SHP77 treated with DMSO at 0.1 percent for 48 hours (cell line): ENCODE measurements around the gene TNRC6B.
"Not testable (repeated sequence)": the region's sequence is repeated elsewhere in the genome, so short reads cannot be mapped to it uniquely, and the experiment has no call there.

Experiments
- DNase-seq: peaks from one replicate; lab custom pipeline; 2025; lab: John Stamatoyannopoulos, UW

The TNRC6B gene

DNA sequence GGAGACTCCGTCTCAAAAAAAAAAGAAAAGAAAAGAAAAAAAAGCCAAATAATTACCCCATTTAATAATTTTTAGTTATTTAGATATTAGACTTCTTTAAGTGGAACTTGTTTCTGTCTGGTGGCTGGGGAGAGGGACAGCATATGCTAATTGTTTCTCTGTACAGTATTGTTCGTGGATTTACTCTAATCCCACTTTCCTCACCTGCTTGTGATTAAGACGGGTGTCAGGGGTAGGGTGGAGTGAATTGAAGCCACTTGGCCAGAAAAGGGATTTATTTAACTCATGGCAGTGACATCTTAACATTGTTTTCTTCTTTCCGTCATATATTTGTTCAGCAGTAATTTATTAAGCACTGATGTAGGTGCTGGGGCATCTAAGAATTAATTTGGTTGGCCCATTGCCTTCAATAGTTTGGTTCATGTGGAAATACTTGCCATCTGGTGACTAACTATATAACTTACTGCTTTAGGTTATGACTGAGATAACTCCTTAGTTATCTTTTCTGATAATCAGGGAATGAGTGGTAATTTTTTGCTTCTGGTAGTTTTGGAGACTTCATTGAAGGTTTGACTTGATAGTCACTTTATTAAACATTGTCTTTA is 4.6 kb downstream of the TNRC6B start:
- DNase-seq = no peak

DNA sequence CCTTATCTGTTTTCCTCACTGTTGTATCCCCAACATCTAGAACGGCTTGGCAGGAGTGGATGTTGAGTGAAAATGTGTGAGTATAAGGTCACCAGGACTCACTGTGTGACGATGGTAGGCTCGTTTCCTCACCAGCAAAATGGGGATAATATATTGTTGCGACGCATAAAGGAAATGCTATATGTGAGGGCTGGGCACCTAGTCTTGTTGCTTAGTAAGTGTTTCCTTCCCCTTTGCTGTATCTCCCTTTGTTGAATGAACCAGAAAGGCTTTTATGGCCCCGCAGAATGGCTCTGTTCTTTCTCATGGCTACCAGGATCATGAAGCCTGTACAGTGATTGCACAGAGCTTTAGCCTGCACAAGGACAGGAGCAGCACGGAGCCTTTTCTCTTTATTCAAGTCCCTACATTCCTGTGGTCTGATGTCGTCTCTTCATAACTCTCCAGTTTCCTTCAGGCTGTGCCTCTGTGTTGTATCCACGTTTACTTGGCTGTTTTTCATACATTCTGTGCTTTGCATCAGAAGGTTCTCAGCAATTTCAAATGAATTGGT is 5.4 kb downstream of the TNRC6B start:
- no peak for DNase-seq

DNA sequence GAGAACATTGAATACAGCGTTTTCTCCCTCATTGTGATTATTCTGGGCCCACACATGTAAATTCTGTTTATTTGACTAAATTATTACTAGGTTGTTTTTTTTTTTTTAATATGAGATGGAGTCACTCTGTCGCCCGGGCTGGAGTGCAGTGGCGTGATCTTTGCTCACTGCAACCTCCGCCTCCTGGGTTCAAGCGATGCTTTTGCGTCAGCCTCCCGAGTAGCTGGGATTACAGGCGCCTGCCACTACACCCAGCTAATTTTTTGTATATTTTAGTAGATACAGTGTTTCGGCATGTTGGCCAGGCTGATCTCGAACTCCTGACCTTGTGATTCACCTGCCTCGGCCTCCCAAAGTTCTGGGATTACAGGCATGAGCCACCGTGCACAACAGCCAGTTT is 5.9 kb downstream of the TNRC6B start:
- not testable (repeated sequence) for DNase-seq

DNA sequence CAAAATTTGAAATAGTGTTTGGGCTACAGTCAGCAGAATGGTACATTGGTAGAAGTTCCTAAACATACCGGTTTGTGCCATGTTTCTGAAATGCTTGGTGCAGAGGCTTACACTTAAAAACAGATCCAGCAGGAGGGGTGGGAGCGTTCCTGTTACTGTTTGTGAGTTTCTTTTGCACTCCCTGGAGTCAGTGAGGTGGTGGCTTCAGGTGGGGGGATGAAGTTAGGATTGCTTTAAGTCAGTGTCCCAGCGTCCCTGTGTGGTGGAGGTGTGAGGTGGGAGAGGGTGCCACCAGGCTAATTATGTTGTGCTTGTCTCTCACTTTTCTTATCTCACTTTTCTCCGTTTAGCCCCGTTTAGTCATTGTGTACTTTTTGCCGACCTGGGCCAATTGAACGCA is 9.7 kb downstream of the TNRC6B start:
- DNase-seq = no peak

DNA sequence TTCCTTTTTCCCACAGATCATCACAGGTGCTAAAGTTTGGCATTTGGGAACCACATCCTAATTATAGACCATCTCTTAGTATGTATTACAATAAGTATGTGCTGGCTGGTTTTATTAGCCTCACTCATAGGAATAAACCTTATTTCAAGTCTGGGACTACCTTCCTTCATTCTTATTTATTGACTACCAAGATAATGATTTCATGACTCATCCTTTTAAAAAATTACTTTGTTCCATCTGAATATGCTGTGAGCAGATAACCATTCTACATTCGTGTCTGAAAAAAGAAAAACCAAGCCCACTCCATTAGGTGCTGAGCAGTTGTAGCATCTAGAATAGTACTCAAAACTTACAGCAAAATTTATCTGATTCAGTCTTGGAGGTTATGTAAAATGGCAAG is 12.3 kb downstream of the TNRC6B start:
- no peak for DNase-seq

DNA sequence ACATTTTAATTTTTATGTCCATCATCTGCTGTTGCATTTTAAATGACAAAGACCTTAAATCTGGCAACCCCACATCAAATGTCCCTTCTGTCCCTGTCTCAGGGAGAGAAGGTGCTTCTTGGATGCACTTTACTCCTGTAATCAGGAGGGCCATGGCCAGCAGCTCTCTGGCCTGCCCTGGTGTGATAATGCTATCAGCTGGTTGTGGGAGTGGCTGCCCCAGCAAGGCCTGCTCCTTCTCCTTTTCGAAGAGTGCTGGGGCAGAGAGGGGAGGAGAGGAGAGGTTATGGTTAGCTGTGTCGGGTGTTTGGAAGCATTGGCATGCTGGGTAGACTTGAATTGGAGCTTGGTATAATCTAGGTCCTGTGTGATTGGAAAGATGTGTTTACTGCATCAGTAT is 12.8 kb downstream of the TNRC6B start:
- no peak for DNase-seq

DNA sequence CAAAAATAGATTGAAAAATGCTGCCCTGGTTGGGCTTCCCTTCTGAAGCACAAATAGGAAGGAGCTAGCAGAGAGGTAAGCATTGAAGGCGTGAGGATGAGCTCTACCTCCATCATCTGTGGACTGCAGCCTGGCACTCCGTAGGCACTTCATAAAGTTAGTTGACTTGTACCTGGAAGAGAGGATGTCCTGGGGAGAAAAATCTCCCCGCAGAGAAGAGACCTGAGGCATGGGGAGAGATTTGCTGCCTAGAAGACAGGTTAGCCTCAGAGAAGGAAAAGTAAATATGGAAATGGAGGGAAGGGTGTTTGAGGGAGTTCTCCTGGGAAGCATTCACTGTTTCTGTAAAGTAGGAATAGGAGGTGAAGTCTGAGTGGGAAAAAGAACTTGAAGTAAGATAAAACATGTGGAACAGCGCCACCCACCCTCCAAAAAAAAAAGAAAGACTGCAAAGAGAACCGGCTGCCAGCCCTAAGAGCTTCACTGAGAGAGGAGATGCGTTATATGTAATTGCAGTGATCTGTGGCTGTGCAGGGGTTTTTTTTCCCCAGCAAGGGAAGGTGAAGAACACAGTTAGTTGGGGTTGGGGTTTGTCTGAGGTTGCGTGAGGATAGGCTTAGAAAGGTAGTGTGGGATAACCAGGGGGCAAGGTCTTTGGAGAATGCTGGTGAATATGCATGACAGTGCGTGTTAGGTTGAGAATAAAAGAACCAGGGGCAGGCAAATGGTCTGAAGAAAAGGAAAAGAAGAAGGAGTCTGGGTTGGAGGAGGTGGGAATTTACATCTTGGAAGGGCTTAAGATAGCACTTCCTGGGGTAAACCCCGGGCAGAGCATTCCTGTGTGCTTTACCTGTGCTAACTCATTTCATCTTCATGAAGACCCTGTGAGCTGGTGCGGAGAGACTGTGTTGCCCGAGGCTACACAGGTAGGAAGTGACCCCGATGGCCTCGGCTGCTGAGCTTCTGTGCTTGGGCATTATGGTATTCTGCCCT is 16.0 kb downstream of the TNRC6B start:
- DNase-seq = no peak

DNA sequence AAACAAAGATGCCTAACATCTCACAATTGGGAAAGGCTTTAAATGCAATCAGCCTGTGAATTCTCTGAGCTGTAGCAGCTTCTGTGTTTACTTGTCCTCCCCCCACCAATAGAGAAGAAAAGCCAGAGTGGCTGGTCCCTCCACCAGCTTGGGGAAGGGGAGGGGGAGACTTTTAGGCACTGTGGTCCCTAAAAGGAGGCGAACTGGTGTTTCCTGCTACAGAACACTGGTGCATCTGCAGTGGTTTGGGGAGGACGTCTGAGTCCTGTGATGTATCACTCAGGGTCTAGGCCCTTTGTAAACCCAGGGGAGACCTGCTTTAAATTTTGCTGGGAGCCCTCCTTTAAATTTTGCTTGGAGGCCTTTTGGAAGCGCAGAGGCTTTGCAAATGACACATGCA is 16.9 kb downstream of the TNRC6B start:
- no peak for DNase-seq

DNA sequence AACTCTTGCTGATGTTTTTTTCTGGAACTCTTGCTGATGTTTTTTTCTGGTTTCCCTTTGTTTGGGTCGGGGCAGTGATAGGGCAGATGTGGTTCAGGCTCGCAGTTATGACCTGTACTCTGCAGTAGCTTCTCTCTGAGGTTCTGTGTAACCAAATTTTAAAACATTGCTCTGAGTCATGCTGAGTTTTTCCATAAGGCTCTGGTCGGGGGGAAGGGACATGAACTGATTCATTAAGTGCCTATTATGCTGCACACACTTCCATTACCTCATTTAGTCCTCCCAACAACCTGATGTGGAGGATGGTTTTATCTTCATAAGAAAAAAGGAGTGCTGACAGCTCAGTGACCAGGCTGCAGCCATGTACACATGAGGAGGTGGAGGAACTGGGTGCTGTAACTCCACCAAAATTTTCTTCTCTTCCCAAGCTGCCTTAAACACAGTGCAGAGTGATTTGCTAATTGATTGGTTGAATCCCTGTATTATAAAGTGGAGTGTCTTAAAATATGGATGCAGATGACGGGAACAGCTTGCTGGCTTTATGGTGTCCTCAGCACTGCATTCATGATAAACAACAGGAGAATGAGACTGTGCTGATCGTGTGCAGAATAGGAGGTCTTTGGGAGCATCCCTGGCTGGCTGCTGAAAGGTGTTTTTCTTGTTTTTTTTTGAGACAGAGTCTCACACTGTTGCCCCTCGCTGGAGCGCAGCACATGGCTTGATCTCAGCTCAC is 19.1 kb downstream of the TNRC6B start:
- DNase-seq = no peak

DNA sequence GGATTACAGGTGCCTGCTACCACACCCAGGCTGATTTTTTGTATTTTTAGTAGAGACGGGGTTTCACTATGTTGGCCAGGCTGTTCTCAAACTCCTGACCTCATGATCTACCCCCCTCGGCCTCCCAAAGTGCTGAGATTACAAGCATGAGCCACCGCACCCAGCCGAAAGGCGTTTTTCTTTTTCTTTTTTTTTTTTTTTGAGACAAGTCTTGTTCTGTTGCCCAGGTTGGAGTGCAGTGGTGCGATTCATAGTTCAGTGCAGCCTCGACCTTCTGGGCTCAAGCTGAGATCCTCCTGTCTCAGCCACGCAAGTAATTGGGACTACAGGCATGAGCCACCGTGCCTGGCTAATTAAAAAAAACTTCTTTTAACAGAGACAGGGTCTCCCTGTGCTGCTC is 19.7 kb downstream of the TNRC6B start:
- DNase-seq = not testable (repeated sequence)

DNA sequence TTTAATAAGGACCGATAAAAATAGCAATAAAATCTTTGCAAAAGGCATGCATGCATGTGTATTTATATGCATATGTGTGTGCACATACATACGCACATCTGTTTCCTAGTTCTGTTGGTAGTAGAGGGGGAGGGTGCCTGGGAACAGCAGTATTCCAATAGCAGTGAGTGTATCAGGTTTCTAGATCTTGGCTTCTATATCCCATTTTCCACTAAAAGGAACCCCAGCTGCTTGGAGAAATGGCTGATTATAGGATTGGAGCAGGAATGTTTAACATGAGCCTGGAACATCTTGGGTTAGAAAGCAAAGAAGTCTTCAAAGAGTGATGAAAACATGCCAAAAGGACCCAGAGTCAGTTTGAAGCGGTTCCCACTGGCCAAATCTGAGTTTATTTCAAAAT is 21.0 kb downstream of the TNRC6B start:
- DNase-seq = no peak

DNA sequence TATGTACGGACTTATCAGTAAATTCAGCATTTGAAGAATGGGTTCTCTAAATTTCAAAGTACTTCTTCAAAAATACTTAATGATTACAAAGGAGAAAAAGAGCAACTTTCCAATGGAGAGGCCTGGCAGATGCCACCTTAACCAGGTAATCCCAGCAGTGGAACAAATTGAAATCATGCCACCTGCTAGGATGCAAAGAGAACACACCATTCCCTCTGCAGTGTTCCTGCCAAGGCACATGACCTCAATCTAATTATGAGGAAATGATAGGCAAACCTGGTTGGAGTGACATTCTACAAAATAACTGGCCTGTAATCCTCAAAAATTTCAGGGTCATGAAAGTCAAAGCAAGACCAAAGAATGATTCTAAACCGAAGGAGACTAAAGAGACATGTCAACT is 21.5 kb downstream of the TNRC6B start:
- DNase-seq = no peak

DNA sequence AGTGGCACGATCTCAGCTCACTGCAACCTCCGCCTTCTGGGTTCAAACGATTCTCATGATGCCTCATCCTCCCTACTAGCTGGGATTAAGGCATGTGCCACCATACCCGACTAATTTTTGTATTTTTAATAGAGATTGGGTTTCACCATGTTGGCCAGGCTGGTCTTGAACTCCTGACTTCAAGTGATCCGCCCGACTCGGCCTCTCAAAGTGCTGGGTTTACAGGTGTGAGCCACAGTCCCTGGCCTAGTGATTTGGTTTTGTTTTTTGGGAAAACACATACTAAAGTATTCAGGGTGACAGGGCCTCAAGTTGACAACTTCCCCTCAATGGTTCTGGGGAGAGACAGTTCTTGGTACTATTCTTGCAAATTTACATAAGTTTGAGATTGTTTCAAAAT is 22.1 kb downstream of the TNRC6B start:
- no peak for DNase-seq

DNA sequence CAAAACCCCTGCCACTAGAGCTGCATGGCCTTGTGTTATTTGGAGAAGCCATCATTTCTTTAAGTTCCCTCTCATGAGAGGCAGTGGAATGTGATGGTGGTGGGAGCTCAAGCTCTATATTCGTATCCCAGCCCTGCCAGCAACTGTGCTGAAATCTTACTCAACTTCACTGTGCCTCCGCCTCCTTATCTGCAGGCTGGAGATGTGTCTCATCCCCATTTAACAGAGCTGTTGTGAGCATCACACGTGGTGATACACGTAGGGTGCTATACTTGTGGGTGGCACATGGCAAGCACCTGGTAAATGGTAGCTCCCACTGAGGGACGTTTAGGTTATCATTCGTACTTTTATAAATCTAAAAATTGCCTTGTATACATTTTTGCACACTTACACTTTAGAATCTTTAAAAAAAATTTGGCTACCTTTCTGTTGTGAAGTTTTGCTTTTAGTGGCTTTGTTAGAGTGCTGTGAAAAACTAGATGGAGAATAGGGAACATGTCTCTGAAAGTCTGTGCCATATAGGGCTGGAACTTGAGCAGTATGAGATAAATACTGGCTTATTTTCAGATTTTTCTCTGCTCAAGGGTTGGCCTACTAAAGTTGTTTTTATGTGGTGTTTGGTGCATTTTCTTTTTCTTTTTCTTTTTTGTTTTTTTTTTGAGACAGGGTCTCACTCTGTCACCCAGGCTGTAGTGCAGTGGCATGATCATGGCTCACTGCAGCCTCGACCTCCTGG is 23.2 kb downstream of the TNRC6B start:
- no peak for DNase-seq

DNA sequence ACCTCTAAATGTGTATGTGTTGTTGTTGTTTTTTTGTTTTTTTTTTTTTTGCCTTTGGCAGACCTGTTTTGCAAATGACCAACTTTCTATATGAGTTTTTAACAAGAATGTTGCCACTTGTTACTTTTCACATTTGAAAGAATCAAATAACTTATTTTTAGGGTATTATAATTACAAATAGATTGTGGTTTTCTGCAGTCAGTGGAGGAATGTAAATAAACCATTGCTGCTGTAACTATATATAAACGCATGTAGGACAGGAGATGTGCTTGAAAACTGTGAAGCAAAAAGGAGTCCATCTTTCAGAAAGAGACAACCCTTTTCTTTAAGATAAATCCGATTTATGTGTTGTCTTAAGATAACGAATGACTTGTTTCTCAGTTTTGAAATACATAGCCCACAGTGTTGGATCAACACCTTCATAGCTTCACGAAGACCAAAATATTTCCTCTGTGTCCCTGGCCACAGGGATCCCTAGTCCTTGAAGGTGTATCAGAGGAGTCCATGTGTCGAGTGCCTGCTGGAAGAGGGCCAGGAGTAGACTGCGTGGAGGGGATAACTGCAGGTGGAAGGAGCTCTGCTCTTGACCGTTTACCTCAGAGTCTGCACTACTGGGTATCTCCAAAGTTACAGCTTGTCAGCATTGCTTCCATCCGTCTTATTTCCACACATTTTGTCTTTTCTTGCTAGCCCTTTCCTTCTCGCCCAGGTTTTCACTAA is 24.7 kb downstream of the TNRC6B start:
- no peak for DNase-seq

DNA sequence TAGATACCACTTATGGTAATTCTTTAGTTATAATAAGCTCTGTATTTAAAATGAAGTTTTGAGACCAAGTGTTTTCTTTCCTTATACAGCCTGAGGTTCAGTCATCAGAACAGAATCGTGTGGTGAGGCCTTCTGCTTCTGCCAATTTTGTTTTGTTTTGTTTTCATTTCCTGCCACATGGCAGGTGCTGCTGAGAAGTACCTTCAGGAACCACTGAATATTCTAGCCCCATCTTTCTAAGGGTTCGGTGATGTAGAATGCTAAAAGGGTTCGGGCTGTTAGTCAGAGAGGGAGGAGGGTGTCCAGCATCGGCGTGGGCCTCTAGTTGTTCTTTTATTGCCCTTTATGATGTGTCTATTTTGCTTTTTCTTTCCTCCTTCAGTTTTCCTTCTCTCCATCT is 25.8 kb downstream of the TNRC6B start:
- no peak for DNase-seq

DNA sequence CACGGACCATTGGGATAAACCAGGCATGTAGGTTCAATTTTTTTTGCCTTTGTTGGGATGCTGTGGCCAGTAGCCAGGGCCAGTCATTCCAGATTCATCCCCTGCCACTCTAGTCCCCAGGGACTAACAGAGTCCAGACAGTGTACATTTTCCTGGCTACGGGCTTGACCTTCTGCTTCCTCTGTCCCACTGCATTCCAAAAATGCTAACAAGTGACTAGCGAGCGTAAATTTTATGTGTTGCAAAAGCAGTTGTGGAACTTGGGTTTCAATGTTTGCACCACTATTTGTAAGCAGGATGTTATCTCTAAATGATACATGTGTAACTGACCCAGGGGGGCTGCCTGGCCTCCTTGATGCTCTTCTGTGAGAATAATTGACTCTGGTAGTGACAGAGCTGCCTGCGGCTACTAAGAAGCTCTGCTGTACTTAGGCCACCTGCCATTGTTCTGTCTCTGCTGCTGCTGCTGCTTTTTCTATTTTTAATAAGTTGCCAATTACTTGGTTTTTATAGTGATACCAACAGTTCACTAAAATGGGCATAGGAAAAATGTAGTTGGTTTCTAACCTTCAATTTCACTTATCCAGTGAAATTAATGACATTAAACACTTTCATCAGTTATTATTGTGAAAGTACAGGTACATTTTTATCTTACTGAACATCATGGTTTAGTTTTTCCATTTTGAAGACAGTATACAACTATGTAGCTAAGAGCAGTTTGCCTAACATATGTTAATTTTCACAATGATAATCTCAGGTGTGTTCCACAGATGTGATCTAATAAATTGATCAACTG is 26.8 kb downstream of the TNRC6B start:
- no peak for DNase-seq

DNA sequence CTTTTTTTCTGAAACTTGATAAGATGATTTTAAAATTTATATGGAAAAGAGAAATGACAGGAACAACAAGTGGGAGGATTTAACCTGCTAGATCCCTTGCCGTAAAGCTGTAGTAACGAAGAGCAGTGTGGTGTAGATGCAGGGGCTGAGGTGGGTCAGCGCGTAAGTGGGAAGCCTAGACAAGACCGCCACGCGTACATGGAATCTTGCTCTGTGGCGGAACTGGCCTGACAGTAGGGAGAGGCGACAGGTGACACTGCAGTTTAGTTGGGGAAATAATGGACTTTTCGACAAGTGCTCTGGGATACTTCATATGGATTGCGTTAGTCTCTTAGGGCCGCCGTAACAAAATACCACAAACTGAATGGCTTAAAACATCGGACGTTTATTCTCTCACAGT is 28.8 kb downstream of the TNRC6B start:
- no peak for DNase-seq

DNA sequence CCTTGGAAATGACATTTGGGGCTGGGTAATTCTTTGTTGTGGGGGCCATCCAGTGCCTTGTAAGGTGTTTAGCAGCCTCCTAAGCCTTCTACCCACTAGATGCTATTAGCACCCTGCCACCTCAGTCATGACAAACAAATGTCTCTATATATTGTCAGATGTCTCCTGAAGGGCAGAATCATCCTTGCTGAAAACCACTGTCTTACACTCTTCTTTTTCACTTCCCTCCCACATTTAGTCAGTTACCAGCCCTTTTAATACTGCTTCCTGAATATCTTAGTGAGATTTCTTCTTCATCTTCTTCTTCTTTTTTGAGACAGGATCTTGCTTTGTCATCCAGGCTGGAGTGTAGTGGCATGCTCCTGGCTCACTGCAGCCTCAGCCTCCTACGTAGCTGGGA is 33.1 kb downstream of the TNRC6B start:
- no peak for DNase-seq

DNA sequence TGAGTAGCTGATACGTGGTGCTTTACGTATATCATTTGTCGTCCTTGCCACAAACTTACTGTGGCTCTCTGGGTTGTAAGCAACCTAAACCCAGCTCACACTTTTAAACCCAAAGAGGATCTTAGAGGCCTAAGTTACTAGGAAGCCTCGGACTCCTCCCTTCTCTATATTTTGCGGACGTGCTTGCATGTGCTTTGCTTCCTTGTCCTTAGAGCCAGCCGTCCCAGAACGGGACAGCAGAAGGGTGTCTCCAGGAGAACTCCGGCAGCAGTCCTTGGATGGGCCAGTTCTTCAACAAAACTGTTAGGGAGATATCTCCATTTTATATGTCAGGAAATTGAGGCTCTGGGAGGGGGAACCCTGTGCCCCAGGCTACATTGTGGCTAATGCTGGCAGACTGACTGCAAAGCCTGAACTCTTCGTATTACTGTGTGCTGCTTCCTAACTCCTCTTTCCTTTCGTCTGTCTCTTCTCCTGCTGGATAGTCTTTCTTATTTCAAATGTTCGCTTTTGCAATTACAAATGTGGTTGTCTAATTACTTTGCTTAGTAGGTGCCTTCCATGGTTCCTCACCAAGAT is 33.8 kb downstream of the TNRC6B start:
- no peak for DNase-seq
